NB4 (cell line): ENCODE results near the gene OXT.

Experiments used
- DNase-seq: peaks from one replicate; pipeline ENCODE4 v3.0.0; 2010; ENCODE audit warnings: low read depth
- H3K4me3 ChIP-seq: one replicate; pipeline ENCODE4 v1.5.1; 2011; ENCODE audit warnings: mild to moderate bottlenecking, low read depth, low read length, moderate library complexity
- CTCF ChIP-seq: IDR thresholded peaks from one replicate; pipeline ENCODE4 v1.5.1; 2012; ENCODE audit warnings: low read depth, low read length
- MAX ChIP-seq: IDR thresholded peaks from 2 replicates; pipeline ENCODE4 v1.6.1; 2011; ENCODE audit warnings: low read depth, low read length
- MYC ChIP-seq: IDR thresholded peaks from 2 replicates; pipeline ENCODE4 v1.6.1; 2011; ENCODE audit warnings: low read depth, low read length
- POLR2A ChIP-seq: IDR thresholded peaks from 2 replicates; pipeline ENCODE4 v1.6.1; 2011; ENCODE audit warnings: mild to moderate bottlenecking; ENCODE audit not compliant: insufficient read length; ENCODE audit errors: extremely low read depth

OXT gene

GRCh38 chr20:3043322-3043721, 28.1 kb upstream of the OXT start, which contains the start of gene GNRH2:
TSS of gene GNRH2 (plus strand) at chr20:3043622. CDS start at chr20:3044415, 793 bp downstream.
- TF ChIP-seq CTCF (no peak), MAX (no peak), MYC (no peak), POLR2A (no peak)
- H3K4me3 ChIP-seq: no peak within 1 kb of the TSS
- DNase-seq: no peak

- peak overlapping the region; percentile 92 for H3K4me3 ChIP-seq
- DNase-seq: no peak
- no peak for TF ChIP-seq CTCF
- TF ChIP-seq POLR2A: no peak
- TF ChIP-seq MYC: no peak
- no peak for TF ChIP-seq MAX
These were observed 27.0 kb upstream of the OXT start for GRCh38 chr20:3044336-3044965.

GRCh38 chr20:3045042-3045815, 26.2 kb upstream of the OXT start:
- peak; percentile 97 for DNase-seq
- TF ChIP-seq MYC: 0 out of 2 replicates have a peak, but pooled peaks have one; percentile 23
- TF ChIP-seq MAX: no peak; the same call in 1 of the 2 replicates

GRCh38 chr20:3045816-3046676, 25.4 kb upstream of the OXT start, which contains the start of gene MRPS26:
TSS of gene MRPS26 (plus strand) at chr20:3046052. CDS start at chr20:3046069, 17 bp downstream.
- DNase-seq: peak; percentile 65
- peak within 1 kb of the TSS; percentile 92 for H3K4me3 ChIP-seq
- TF ChIP-seq MYC (peak; percentile 84), POLR2A (peak; percentile 89), MAX (peak; percentile 79), CTCF (no peak)

More at GRCh38 chr20:3045042-3045815, 26.2 kb upstream of the OXT start:
- H3K4me3 ChIP-seq: peak overlapping the region; percentile 92

- no peak for DNase-seq
- peak overlapping the region; percentile 92 for H3K4me3 ChIP-seq
- TF ChIP-seq MAX (no peak), CTCF (no peak), POLR2A (no peak), MYC (no peak)
These were observed 24.6 kb upstream of the OXT start for GRCh38 chr20:3046677-3047462.
